Measurements from ENCODE around the gene MYOCOS.

DNA sequence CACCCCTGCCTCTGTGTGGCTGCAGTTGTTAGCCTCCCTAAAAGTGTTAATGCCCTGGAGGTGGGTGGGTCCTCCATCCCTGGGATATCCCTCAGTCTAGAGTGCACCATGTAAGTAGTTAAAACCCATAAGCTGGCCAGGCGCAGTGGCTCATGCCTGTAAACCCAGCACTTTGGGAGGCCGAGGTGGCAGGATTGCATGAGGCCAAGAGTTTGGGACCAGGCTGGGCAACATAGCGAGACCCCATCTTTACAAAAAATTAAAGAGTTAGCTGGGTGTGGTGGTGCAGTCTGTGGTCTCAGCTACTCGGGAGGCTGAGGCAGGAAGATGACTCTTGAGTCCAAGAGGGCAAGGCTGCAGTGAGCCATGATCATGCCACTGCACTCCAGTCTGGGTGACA, 20.2 kb downstream of the MYOCOS start:
- TF ChIP-seq, protein P1, sequence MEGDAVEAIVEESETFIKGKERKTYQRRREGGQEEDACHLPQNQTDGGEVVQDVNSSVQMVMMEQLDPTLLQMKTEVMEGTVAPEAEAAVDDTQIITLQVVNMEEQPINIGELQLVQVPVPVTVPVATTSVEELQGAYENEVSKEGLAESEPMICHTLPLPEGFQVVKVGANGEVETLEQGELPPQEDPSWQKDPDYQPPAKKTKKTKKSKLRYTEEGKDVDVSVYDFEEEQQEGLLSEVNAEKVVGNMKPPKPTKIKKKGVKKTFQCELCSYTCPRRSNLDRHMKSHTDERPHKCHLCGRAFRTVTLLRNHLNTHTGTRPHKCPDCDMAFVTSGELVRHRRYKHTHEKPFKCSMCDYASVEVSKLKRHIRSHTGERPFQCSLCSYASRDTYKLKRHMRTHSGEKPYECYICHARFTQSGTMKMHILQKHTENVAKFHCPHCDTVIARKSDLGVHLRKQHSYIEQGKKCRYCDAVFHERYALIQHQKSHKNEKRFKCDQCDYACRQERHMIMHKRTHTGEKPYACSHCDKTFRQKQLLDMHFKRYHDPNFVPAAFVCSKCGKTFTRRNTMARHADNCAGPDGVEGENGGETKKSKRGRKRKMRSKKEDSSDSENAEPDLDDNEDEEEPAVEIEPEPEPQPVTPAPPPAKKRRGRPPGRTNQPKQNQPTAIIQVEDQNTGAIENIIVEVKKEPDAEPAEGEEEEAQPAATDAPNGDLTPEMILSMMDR (conservative IDR thresholded peaks at IDR 0.05 in 1 of 2, IDR thresholded peaks at IDR 0.05 in 1 of 2; ENCODE audit: low read depth in 1 of 2, low read length in 2 of 2), result no peak
- no peak for TF ChIP-seq EZH2 (IDR thresholded peaks at IDR 0.05; ENCODE audit: low read length, missing control alignments)
